GM12878 (cell line): ENCODE data around the gene COX6B2. TPM values are rescaled to one million over a fixed set of nuclear protein-coding genes. Genes with fewer than 3 reads are reported as not detected.

Experiments used
- ATAC-seq: fragments of 200-7000 bp; cut with Tn5 transposase; 3 replicates; pipeline ENCODE4 v1.9.1; 2020; ENCODE audit warnings: mild to moderate bottlenecking, moderate library complexity
- BruUV-seq: library from RNA; stranded (reverse); fragments of 400-500 nt; replicated peaks from 2 replicates; lab custom pipeline; 2021; lab: Mats Ljungman, UMichigan
- CTCF ChIA-PET: fragments of 300-600 bp; sonication (Branson Sonifier 250); formaldehyde crosslinking; extraction: SDS; loops from one replicate; lab custom pipeline; 2021; ENCODE audit warnings: inconsistent platforms; lab: Yijun Ruan, JAX
- POLR2A ChIA-PET: fragments of 350-600 bp; formaldehyde crosslinking; extraction: SDS; loops from one replicate; lab custom pipeline; 2021; ENCODE audit warnings: inconsistent platforms; lab: Charles Lee
- RAD21 ChIA-PET: fragments of 300-600 bp; sonication (Branson Sonifier 250); formaldehyde crosslinking; loops from one replicate; lab custom pipeline; 2023; ENCODE audit warnings: antibody characterized with exemption; ENCODE audit not compliant: unreplicated experiment; lab: Charles Lee
- SMC1A ChIA-PET: fragments of 300-600 bp; sonication (Branson Sonifier 250); formaldehyde crosslinking; loops from one replicate; lab custom pipeline; 2023; ENCODE audit not compliant: unreplicated experiment, uncharacterized antibody; lab: Charles Lee
- DNase-seq: peaks from one replicate; pipeline ENCODE4 v3.0.0-alpha.2; 2011; ENCODE audit warnings: low read depth, low spot score
- FAIRE-seq: peaks from 3 replicates; lab custom pipeline; 2011; peaks lifted over from hg19 to GRCh38; lab: Jason Lieb, UNC
- H2AFZ ChIP-seq: 2 replicates; pipeline ENCODE4 v1.6.0; 2011; ENCODE audit warnings: low read depth, low read length, control low read depth; ENCODE audit not compliant: control insufficient read depth
- H3K27ac ChIP-seq: 2 replicates; pipeline ENCODE4 v1.5.1; 2011; ENCODE audit warnings: control low read depth; ENCODE audit not compliant: control insufficient read depth, insufficient read depth
- H3K27me3 ChIP-seq, 2 experiments: replicated peaks in 1 of 2; 2 replicates each; pipeline versions ENCODE4 v1.6.0 to v1.6.1; 2011; ENCODE audit warnings: low read length in 1 of 2; ENCODE audit not compliant: control insufficient read depth in 2 of 2, insufficient read depth in 2 of 2
- H3K36me3 ChIP-seq, 2 experiments: 2 replicates each; pipeline ENCODE4 v1.5.1; 2011; ENCODE audit warnings: low read length in 1 of 2; ENCODE audit not compliant: control insufficient read depth in 2 of 2, insufficient read depth in 2 of 2
- H3K4me1 ChIP-seq: 2 replicates; pipeline ENCODE4 v1.6.1; 2011; ENCODE audit warnings: mild to moderate bottlenecking, low read length, moderate library complexity, mixed read lengths; ENCODE audit not compliant: control insufficient read depth, insufficient read depth
- H3K4me2 ChIP-seq: 2 replicates; pipeline ENCODE4 v1.6.0; 2011; ENCODE audit warnings: control low read depth; ENCODE audit not compliant: control insufficient read depth, insufficient read depth
- H3K4me3 ChIP-seq: fragments of 200-600 bp; sonication (generic); 2 replicates; pipeline ENCODE4 v1.5.1; 2016
- H3K79me2 ChIP-seq: 2 replicates; pipeline ENCODE4 v1.6.0; 2011; ENCODE audit warnings: low read length; ENCODE audit not compliant: control insufficient read depth, insufficient read depth
- H3K9ac ChIP-seq: 2 replicates; pipeline ENCODE4 v1.8.0; 2011; ENCODE audit warnings: low read length, control low read depth, mixed read lengths; ENCODE audit not compliant: control insufficient read depth, insufficient read depth
- H3K9me3 ChIP-seq: replicated peaks from 3 replicates; pipeline ENCODE4 v1.5.1; 2011; ENCODE audit warnings: mild to moderate bottlenecking, low read length; ENCODE audit not compliant: control insufficient read depth, insufficient read depth
- H4K20me1 ChIP-seq: 2 replicates; pipeline ENCODE4 v1.6.0; 2011; ENCODE audit not compliant: control insufficient read depth, insufficient read depth
- ASH2L ChIP-seq: fragments of 300-600, 200-600 bp; sonication (generic); IDR thresholded peaks from 2 replicates; pipeline ENCODE4 v1.6.1; 2017; ENCODE audit warnings: low read depth, mild to moderate bottlenecking, borderline replicate concordance
- ATF3 ChIP-seq: IDR thresholded peaks from 2 replicates; pipeline ENCODE4 v1.6.1; 2011; ENCODE audit warnings: low read depth, mild to moderate bottlenecking, low read length, moderate library complexity, borderline replicate concordance; ENCODE audit errors: extremely low read depth
- CHD1 ChIP-seq: IDR thresholded peaks from 2 replicates; pipeline ENCODE4 v1.6.1; 2012; ENCODE audit warnings: low read depth, low read length, improper control_type of control experiment
- CTCF ChIP-seq, 3 experiments: IDR thresholded peaks in 2 of 3; conservative IDR thresholded peaks in 1 of 3; 2 replicates each; pipeline ENCODE4 v1.5.1; 2011; ENCODE audit warnings: low read depth in 3 of 3, low read length in 3 of 3, mild to moderate bottlenecking in 3 of 3, control low read depth in 2 of 3, moderate library complexity in 2 of 3, inconsistent platforms in 1 of 3, mixed read lengths in 1 of 3; ENCODE audit not compliant: control insufficient read depth in 2 of 3, insufficient read depth in 1 of 3; ENCODE audit errors: extremely low read depth in 1 of 3
- EP300 ChIP-seq, 2 experiments: fragments of 150-350 bp in 1 of 2; IDR thresholded peaks; 2 replicates each; pipeline ENCODE4 v1.6.1; 2011 to 2012; ENCODE audit warnings: low read depth in 2 of 2, low read length in 2 of 2, borderline replicate concordance in 1 of 2, improper control_type of control experiment in 1 of 2, inconsistent platforms in 1 of 2; ENCODE audit not compliant: control insufficient read depth in 1 of 2
- ESRRA ChIP-seq: IDR thresholded peaks from 2 replicates; pipeline ENCODE4 v1.6.1; 2012; ENCODE audit warnings: mild to moderate bottlenecking, low read length, improper control_type of control experiment
- HDGF ChIP-seq: fragments of 450-650 bp; IDR thresholded peaks from 2 replicates; pipeline ENCODE4 v1.6.1; 2016; ENCODE audit warnings: antibody characterized with exemption
- IKZF2 ChIP-seq, 2 experiments: fragments of 450-650 bp; IDR thresholded peaks; 2 replicates each; pipeline ENCODE4 v1.6.1; 2017; ENCODE audit warnings: mild to moderate bottlenecking in 2 of 2, moderate library complexity in 2 of 2
- IRF5 ChIP-seq: fragments of 450-650 bp; IDR thresholded peaks from 2 replicates; pipeline ENCODE4 v1.6.1; 2017; ENCODE audit warnings: borderline replicate concordance
- MEF2B ChIP-seq: fragments of 450-650 bp; IDR thresholded peaks from 2 replicates; pipeline ENCODE4 v1.6.1; 2018; ENCODE audit warnings: mild to moderate bottlenecking, moderate library complexity; ENCODE audit not compliant: partially characterized antibody, poor library complexity, severe bottlenecking
- MTA2 ChIP-seq: fragments of 450-650 bp; IDR thresholded peaks from 2 replicates; pipeline ENCODE4 v1.6.1; 2016; ENCODE audit warnings: low read depth, mild to moderate bottlenecking, moderate library complexity
- NRF1 ChIP-seq: conservative IDR thresholded peaks from 2 replicates; pipeline ENCODE4 v1.6.1; 2011; ENCODE audit warnings: mild to moderate bottlenecking, low read depth, low read length, improper control_type of control experiment
- WGBS: methylation state at CpG from one replicate; pipeline ENCODE4 v1.1.6; 2016; ENCODE audit warnings: low lambda C conversion rate; ENCODE audit not compliant: insufficient replicate concordance, insufficient coverage; ENCODE audit errors: missing lambda C conversion rate; 5-methylcytosine and 5-hydroxymethylcytosine counted together
- in situ Hi-C: fragments of 300-500 bp; cut with MboI; formaldehyde crosslinking; loops from 9 replicates; pipeline ENCODE4 v1.14.3; 2018; ENCODE audit warnings: mixed read lengths
- intact Hi-C: fragments of 100-400 bp; cut with micrococcal nuclease; formaldehyde crosslinking; loops from one replicate; pipeline ENCODE4 v1.14.2; 2022; ENCODE audit not compliant: unreplicated experiment
- polyA plus RNA-seq, 11 experiments: library from polyadenylated mRNA; depleted of rRNA in 4 of 11; unstranded in 6 of 11; stranded (reverse) in 5 of 11; fragments of >200 nt; fragmentation: Nextera tagmentation in 4 of 11; fragmentation: Illumina TruSeq in 1 of 11; extraction: Ambion mirVana in 4 of 11; extraction: Trizol in 1 of 11; gene quantifications; 1 replicate in 1 of 11; 2 replicates in 10 of 11; pipeline versions ENCODE4 v1.2.1 to v1.2.3, GENCODE V29; 2011 to 2016; ENCODE audit warnings: inconsistent platforms in 2 of 11, missing spikeins in 2 of 11, low read depth in 1 of 11
- total RNA-seq, 4 experiments: library from RNA; depleted of rRNA in 3 of 4; stranded (reverse); fragments of >200 nt in 3 of 4; fragmentation: Illumina TruSeq in 1 of 4; extraction: Trizol in 1 of 4; gene quantifications; 2 replicates each; pipeline versions ENCODE4 v1.2.1 to v1.2.3, GENCODE V29; 2013 to 2021

Gene COX6B2
- total and polyA plus RNA-seq, 10 of the 15 experiments (the other 5 are each of a cell fraction or from before 2014, with no cell fraction given), result 0.05 to 0.08 (median 0.07) TPM; not detected in 6

GRCh38 chr19:55340784-55341147 lies 13.8 kb downstream of the COX6B2 start:
- FAIRE-seq, result no peak
- peak overlapping the region; percentile 93 for H3K9ac ChIP-seq
- RAD21 ChIA-PET, result no interaction called here
- no TSS peak for BruUV-seq
- H4K20me1 ChIP-seq, result no peaks in the 10 kb centered on the region
- peak overlapping the region; percentile 99 for H3K4me2 ChIP-seq
- H3K4me1 ChIP-seq, result peaks cover 10% of the 10 kb centered on the region
- intact Hi-C loops (no loop called here), in situ Hi-C loops (no loop called here)
- CTCF ChIA-PET, result interaction anchor here (0.6 to 1.0 kb wide), 4 partner anchors 24 to 113 kb away, joined by 3 read pairs; partner anchors contain the start of gene TMEM238
- ATAC-seq, result no peak
- DNase-seq, result no peak
- H3K79me2 ChIP-seq, result peaks cover 7% of the 10 kb centered on the region
- H3K27ac ChIP-seq, result peak overlapping the region; percentile 51; the same call in 1 of the 2 replicates
- POLR2A ChIA-PET, result interaction anchor here (0.7 to 1.8 kb wide), 4 partner anchors 42 to 136 kb away, joined by 3 to 5 read pairs (median 4); partner anchors contain the start of genes TMEM238 and ZNF628
- H3K27me3 ChIP-seq, result no peaks in the 10 kb centered on the region; a peak in 1 of 4 replicates
- H3K36me3 ChIP-seq, result no peaks in the 10 kb centered on the region
- SMC1A ChIA-PET, result no interaction called here
- H2AFZ ChIP-seq, result peak overlapping the region; percentile 10; the same call in 1 of the 2 replicates
- TF ChIP-seq CTCF (IDR thresholded peaks at IDR 0.05 in 2 of 3, conservative IDR thresholded peaks at IDR 0.05 in 1 of 3; ENCODE audit: control insufficient read depth in 2 of 3, extremely low read depth in 1 of 3, insufficient read depth in 1 of 3, low read depth in 3 of 3, low read length in 3 of 3), result peak; percentile 21 to 27 (median 23); a peak in 4 of 6 replicates
- 0 out of 2 replicates have a peak, but pooled peaks have one; percentile 21 for TF ChIP-seq HDGF
- TF ChIP-seq ESRRA, result no peak
- no peak for TF ChIP-seq MTA2
- no peak for TF ChIP-seq ATF3
- no peak for TF ChIP-seq NRF1
- TF ChIP-seq IKZF2 (IDR thresholded peaks at IDR 0.05), result peak; percentile 10 to 32; a peak in 1 of 4 replicates
- TF ChIP-seq ASH2L, result no peak
- no peak for TF ChIP-seq IRF5
- no peak for TF ChIP-seq EP300 (IDR thresholded peaks at IDR 0.05; ENCODE audit: borderline replicate concordance in 1 of 2, control insufficient read depth in 1 of 2, low read depth in 2 of 2, low read length in 2 of 2)
- no peak for TF ChIP-seq MEF2B
- TF ChIP-seq CHD1, result 0 out of 2 replicates have a peak, but pooled peaks have one; percentile 43
- H3K4me3 ChIP-seq, result peak overlapping the region; percentile 85
- WGBS, result 2% methylated on average over 17 of the region's 24 CpGs
- no peaks in the 10 kb centered on the region for H3K9me3 ChIP-seq
